RWPE2 (cell line): ENCODE data around the gene SCRN1.

Experiments used
- ATAC-seq: fragments of 200-7000 bp; cut with Tn5 transposase; 3 replicates; pipeline ENCODE4 v1.9.1; 2021; ENCODE audit warnings: low read depth
- DNase-seq: peaks from one replicate; pipeline ENCODE4 v3.0.0-alpha.2; 2020; ENCODE audit warnings: low spot score
- H3K27ac ChIP-seq: fragments of 450-650 bp; 2 replicates; pipeline ENCODE4 v1.5.1; 2017; ENCODE audit warnings: mild to moderate bottlenecking; ENCODE audit not compliant: poor library complexity, severe bottlenecking
- H3K27me3 ChIP-seq: fragments of 250-450 bp; sonication (Bioruptor Pico); 2 replicates; pipeline ENCODE4 v1.5.1; 2021; ENCODE audit warnings: mild to moderate bottlenecking, moderate library complexity; ENCODE audit not compliant: insufficient read depth, poor library complexity, severe bottlenecking
- H3K36me3 ChIP-seq: fragments of 250-450 bp; sonication (Bioruptor Pico); 2 replicates; pipeline ENCODE4 v1.5.1; 2020; ENCODE audit warnings: low read depth, mild to moderate bottlenecking, moderate library complexity
- H3K4me1 ChIP-seq: fragments of 250-450 bp; sonication (Bioruptor Pico); 2 replicates; pipeline ENCODE4 v1.5.1; 2021; ENCODE audit warnings: mild to moderate bottlenecking, moderate library complexity; ENCODE audit not compliant: insufficient read depth, poor library complexity, severe bottlenecking
- H3K4me3 ChIP-seq: fragments of 250-450 bp; sonication (Bioruptor Pico); 2 replicates; pipeline ENCODE4 v1.5.1; 2021; ENCODE audit warnings: mild to moderate bottlenecking, moderate library complexity; ENCODE audit not compliant: severe bottlenecking
- H3K9me3 ChIP-seq: fragments of 250-450 bp; sonication (Bioruptor Pico); 2 replicates; pipeline ENCODE4 v1.5.1; 2021; ENCODE audit warnings: mild to moderate bottlenecking, moderate library complexity; ENCODE audit not compliant: severe bottlenecking
- TF ChIP-seq, protein P1 (sequence below): fragments of 450-650 bp; IDR thresholded peaks from one replicate; pipeline ENCODE4 v1.5.1; 2017; ENCODE audit warnings: mild to moderate bottlenecking, moderate library complexity; ENCODE audit not compliant: poor library complexity, severe bottlenecking

Gene SCRN1

DNA sequence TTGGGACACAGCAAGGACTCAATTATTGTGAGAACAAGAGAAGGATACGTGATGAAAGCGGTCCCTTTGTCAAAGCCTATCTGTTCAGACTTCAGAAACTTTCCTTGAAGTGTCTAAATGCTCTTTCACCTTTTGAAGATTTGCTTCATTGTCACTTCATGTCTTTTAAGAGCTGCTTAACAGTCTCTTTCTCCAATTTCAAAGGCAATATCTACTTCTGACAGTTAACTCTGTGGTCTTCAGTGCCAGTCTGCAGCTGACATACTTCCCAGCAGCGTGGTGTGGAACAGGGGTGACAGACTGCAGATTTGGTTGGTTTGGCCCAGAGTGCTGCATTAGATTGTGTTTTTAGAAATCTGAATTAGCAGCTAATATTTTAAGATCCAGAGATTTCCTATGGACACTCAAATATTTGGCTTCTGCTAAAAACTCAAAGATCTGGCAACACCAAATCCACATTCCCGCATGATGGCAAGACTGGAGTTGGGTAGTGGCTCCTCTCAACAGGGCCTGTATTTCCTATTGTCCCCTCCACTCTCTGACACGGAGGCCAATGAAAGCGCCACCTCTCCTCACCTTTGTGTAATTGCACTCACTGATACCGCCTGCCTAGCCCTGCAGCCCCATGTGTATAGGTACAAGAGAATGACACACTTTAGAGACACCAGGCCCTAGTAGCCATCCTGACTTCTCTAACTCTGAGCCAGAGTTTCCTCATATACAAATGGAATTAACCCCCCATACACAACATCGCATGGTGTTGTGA is 11.5 kb downstream of the SCRN1 start:
- DNase-seq = no peak
- H3K27ac ChIP-seq = no peak overlapping the region
- H3K9me3 ChIP-seq = no peaks in the 10 kb centered on the region
- TF ChIP-seq, protein P1, sequence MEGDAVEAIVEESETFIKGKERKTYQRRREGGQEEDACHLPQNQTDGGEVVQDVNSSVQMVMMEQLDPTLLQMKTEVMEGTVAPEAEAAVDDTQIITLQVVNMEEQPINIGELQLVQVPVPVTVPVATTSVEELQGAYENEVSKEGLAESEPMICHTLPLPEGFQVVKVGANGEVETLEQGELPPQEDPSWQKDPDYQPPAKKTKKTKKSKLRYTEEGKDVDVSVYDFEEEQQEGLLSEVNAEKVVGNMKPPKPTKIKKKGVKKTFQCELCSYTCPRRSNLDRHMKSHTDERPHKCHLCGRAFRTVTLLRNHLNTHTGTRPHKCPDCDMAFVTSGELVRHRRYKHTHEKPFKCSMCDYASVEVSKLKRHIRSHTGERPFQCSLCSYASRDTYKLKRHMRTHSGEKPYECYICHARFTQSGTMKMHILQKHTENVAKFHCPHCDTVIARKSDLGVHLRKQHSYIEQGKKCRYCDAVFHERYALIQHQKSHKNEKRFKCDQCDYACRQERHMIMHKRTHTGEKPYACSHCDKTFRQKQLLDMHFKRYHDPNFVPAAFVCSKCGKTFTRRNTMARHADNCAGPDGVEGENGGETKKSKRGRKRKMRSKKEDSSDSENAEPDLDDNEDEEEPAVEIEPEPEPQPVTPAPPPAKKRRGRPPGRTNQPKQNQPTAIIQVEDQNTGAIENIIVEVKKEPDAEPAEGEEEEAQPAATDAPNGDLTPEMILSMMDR = no peak
- H3K4me3 ChIP-seq = no peak overlapping the region
- H3K27me3 ChIP-seq = no peaks in the 10 kb centered on the region
- no peak for ATAC-seq
- no peaks in the 10 kb centered on the region for H3K4me1 ChIP-seq
- peaks cover 19% of the 10 kb centered on the region for H3K36me3 ChIP-seq

DNA sequence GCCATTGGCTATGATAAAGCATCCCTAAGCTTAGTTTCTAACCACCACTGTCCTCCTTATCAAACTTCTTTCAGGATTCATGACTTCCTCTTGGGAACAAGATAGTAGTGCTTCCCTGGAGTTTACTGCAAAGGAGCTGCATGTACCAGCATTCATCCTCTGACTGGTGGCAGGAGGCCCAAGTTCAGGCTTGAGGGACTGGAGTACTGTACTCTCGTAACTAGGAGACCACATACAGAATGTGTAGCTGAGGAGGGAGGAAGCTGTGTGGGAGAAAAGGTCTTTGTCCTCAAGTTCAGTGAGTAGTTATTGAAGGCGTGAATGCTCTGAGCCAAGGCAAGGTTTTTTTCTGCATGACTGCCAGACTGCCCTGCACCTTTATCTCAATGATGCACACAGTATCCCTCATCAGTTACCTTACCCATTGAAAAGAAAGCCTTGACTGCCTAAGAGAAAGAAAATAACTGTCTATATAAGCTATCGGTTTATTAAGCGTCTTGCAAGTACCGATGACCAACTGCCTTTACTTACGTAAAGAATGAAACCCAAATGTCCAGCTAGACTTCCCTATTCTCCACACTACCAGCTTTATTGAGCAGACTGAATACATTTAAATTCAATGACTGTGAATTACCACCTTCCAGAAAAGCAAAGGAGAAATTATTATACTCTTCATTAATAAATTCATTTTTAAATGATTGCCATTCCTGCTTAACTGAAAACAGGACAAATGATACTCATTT is 12.8 kb downstream of the SCRN1 start:
- Histone ChIP-seq H3K9me3 (no peaks in the 10 kb centered on the region), H3K4me1 (no peaks in the 10 kb centered on the region), H3K27ac (no peak overlapping the region), H3K27me3 (no peaks in the 10 kb centered on the region), H3K4me3 (no peak overlapping the region), H3K36me3 (peaks cover 21% of the 10 kb centered on the region)
- DNase-seq = no peak
- TF ChIP-seq, protein P1 = no peak
- no peak for ATAC-seq

DNA sequence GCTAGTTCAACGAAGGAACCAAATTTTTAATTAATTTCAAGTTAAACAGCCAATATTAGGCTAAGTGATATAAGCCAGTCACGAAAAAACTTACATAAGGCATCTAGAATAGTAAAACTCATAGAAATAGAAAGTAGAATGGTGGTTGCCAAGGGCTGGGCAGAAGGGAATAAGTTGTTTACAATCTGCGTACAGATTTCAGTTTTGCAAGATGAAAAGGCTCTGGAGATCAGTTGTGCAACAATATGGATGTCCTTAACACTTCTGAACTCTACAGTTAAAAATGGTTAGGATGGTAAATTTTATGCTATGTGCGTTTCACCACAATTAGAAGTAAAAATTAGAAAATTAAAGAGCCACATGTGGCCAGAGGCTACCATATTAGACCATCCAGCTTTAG is 13.3 kb downstream of the SCRN1 start:
- no peak for ATAC-seq
- Histone ChIP-seq H3K4me1 (no peaks in the 10 kb centered on the region), H3K36me3 (peaks cover 21% of the 10 kb centered on the region), H3K27me3 (no peaks in the 10 kb centered on the region), H3K27ac (no peak overlapping the region), H3K4me3 (no peak overlapping the region), H3K9me3 (no peaks in the 10 kb centered on the region)
- TF ChIP-seq, protein P1 = no peak
- DNase-seq = no peak

DNA sequence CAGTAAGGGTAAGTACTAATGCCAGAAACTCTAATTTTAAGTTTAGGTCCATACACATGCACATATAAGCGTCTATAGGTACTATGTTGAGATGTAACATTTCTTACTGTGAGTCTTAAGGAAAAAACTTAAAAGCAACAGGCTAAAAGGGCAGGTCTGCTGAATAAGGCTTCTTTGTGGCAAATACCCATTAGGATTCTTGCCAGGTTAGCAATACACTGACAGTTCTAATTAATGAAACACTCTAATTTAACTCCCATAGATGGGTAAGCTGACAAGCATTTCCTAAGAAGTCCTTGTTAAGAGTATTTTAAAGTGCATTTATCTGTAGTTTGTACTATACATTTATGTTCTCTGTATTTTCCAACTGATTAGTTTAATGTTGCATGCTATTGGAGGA is 14.0 kb downstream of the SCRN1 start:
- TF ChIP-seq, protein P1 = no peak
- no peaks in the 10 kb centered on the region for H3K4me1 ChIP-seq
- H3K36me3 ChIP-seq = peaks cover 21% of the 10 kb centered on the region
- DNase-seq (no peak), ATAC-seq (no peak)
- H3K27ac ChIP-seq = no peak overlapping the region
- no peaks in the 10 kb centered on the region for H3K9me3 ChIP-seq
- H3K27me3 ChIP-seq = no peaks in the 10 kb centered on the region
- H3K4me3 ChIP-seq = no peak overlapping the region

DNA sequence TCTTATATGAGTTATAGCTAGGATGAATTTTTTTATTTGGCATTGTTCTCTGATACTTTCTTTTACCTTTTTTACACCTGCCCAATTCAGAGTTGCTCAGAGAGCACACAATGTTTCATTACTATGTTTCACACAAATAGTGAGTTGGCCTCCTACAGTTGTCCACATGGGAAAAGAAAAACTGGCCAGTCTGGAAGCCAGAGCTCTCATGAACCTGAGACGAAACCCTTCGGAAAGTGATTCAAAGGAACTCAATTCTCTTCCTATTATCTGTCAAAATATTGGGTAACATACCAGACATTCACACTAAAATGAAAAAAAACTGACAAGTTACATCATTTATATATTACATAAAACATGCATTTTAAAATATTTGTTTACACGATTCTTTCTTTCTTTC is 15.3 kb downstream of the SCRN1 start:
- no peaks in the 10 kb centered on the region for H3K27me3 ChIP-seq
- H3K4me3 ChIP-seq = no peak overlapping the region
- H3K9me3 ChIP-seq = no peaks in the 10 kb centered on the region
- DNase-seq (no peak), ATAC-seq (no peak)
- no peak overlapping the region for H3K27ac ChIP-seq
- H3K4me1 ChIP-seq = peaks cover 2% of the 10 kb centered on the region
- peaks cover 13% of the 10 kb centered on the region for H3K36me3 ChIP-seq
- TF ChIP-seq, protein P1 = no peak
